ENCODE results near the gene HYLS1. TPM values are rescaled to one million over a fixed set of nuclear protein-coding genes. Genes with fewer than 3 reads are reported as not detected.
"Not testable (repeated sequence)": the region's sequence is repeated elsewhere in the genome, so short reads cannot be mapped to it uniquely, and the experiment has no call there.

The HYLS1 gene
- total RNA-seq, 2 donors from 2014 or later: 6.4 to 8.4 TPM

DNA sequence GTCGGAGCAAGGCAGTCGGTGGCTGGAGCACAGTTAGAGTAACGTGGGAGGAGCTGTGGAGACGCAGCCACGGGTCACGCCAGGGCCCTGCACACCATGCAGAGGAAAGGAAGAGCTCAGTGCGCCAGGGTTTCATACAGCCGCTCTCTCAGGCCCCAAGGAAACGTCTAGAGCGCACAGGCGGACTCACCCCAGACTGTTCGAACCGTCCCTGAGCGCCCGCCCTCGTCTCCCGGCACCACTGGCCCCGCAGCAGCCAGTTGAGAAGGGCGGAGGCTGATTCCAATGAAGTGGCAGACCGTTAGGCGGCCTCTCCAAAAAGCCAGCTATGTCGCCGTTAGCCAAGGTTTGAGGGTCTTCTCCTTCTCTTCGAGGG, 483 bp upstream of the HYLS1 start:
- Mint-ChIP-seq H3K27ac (peak overlapping the region; percentile 91 to 98), H3K36me3 (no peaks in the 10 kb centered on the region), H3K9me3 (no peaks in the 10 kb centered on the region), H3K4me3 (peak overlapping the region; percentile 93), H3K27me3 (peaks cover 0 to 9% of the 10 kb centered on the region in 2 donors), H3K4me1 (ENCODE audit: low read depth in 2 of 2) (peaks cover 18 to 22% of the 10 kb centered on the region in 2 donors)
- DNase-seq (ENCODE audit: low spot score): no peak
- ATAC-seq: peak; percentile 21 to 59

DNA sequence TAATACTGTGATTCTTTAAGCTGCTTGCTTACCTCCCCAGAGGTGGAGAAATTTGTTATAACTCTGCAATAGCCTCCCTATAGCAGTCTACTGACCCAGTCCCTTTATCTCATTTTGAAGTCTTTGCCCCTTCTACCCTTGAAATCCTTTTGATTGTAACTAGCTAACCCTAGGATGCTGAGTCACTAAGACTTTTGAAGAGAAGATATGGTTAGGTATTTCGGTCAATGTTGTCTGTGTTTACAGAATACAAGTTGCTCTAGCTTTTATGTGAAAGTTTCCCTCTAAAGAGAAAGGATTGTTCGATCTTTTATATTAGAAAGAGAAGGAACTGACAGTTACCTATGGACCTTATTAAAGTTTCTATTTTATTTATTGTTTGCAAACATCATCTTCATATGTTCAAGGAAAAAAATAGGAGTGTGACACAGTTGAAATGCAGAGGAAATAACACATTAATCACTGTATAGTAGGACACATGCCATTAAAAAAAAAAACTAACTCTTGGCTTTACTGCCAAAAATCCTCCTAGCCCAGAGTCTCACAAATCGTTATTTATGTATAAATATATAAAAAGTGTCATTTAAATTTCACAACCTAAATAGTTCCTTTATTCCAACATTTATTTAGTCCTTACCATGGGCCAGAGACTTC, 3.1 kb downstream of the HYLS1 start:
- no peak overlapping the region for H3K27ac Mint-ChIP-seq

DNA sequence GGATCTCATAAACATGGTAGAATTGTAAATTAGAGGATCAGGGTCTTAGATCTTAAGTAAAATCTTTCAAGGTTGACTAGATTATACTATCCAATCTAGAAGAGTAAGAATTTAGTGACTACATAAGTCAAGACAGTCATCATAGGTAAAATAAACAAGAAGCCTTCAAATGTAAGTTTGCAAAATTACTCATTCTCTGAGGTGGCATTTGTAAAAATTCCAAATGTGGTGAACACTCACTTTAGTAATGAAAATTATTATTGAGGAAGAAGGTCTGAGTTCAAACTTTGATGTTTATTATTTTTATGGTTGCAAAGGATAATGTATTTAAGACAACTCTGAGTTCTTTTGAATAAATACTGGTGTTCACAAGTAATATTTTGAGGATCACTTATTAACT, 4.6 kb downstream of the HYLS1 start:
- H3K27me3 Mint-ChIP-seq: no peaks in the 10 kb centered on the region
- peaks cover 10 to 22% of the 10 kb centered on the region in 2 donors for H3K4me1 Mint-ChIP-seq (ENCODE audit: low read depth in 2 of 2)
- peaks cover 23% of the 10 kb centered on the region for H3K36me3 Mint-ChIP-seq
- no peak overlapping the region for H3K4me3 Mint-ChIP-seq
- ATAC-seq (no peak), DNase-seq (ENCODE audit: low spot score) (no peak)
- no peak overlapping the region for H3K27ac Mint-ChIP-seq
- H3K9me3 Mint-ChIP-seq: no peaks in the 10 kb centered on the region

More for the DNA sequence above, 3.1 kb downstream of the HYLS1 start:
- H3K27me3 Mint-ChIP-seq: no peaks in the 10 kb centered on the region
- ATAC-seq (no peak), DNase-seq (ENCODE audit: low spot score) (no peak)
- no peaks in the 10 kb centered on the region for H3K9me3 Mint-ChIP-seq
- peaks cover 19% of the 10 kb centered on the region for H3K36me3 Mint-ChIP-seq
- peaks cover 18 to 26% of the 10 kb centered on the region in 2 donors for H3K4me1 Mint-ChIP-seq (ENCODE audit: low read depth in 2 of 2)
- peak overlapping the region; percentile 9 for H3K4me3 Mint-ChIP-seq

DNA sequence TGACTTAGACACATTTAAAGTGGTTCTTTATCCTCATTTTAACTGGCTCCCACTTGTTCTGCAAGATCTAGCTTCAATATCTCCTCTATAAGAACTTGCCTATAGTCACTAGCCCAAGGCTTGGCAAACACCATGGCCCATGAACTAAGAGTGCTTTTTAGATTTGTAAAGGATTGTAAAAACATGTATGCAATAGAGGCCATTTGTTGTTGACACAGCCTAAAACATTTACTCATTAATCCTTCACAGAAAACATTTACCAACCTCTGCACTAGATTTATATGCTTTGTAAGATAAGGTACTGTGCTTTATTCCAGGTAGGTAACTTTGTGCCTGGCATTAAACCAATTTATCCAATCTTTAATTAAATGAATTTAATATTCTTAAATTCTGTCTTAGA, 5.5 kb downstream of the HYLS1 start:
- no peaks in the 10 kb centered on the region for H3K27me3 Mint-ChIP-seq
- ATAC-seq (no peak), DNase-seq (ENCODE audit: low spot score) (no peak)
- peaks cover 5 to 17% of the 10 kb centered on the region in 2 donors for H3K4me1 Mint-ChIP-seq (ENCODE audit: low read depth in 2 of 2)
- no peak overlapping the region for H3K4me3 Mint-ChIP-seq
- H3K9me3 Mint-ChIP-seq: no peaks in the 10 kb centered on the region
- H3K36me3 Mint-ChIP-seq: peaks cover 23% of the 10 kb centered on the region
- no peak overlapping the region for H3K27ac Mint-ChIP-seq

DNA sequence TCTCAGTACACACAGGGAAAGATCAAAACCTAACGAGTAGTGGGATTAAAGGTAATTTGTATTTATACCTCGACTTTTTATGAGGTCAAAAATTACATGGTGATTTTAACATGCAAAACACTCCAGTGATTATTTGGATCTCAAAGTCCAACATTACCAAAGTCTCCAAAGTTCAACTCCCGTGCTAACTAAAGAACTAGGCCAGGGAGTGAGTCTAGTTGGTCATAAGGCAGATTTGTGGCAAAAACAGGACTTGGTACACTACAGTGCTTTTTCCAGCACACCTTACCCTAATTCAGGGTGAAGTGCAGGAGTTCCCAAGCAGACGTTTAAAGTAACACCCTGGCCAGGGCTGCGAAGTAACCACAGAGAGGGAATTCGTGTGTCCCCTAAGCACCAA, 14.4 kb downstream of the HYLS1 start:
- H3K4me1 Mint-ChIP-seq (ENCODE audit: low read depth in 2 of 2): peaks cover 23 to 24% of the 10 kb centered on the region in 2 donors
- no peaks in the 10 kb centered on the region for H3K9me3 Mint-ChIP-seq
- ATAC-seq (no peak), DNase-seq (ENCODE audit: low spot score) (no peak)
- peaks cover 20% of the 10 kb centered on the region for H3K36me3 Mint-ChIP-seq
- peak overlapping the region; percentile 96 for H3K4me3 Mint-ChIP-seq
- H3K27ac Mint-ChIP-seq: peak overlapping the region; percentile 57 to 99
- H3K27me3 Mint-ChIP-seq: peaks cover 13 to 15% of the 10 kb centered on the region in 2 donors

DNA sequence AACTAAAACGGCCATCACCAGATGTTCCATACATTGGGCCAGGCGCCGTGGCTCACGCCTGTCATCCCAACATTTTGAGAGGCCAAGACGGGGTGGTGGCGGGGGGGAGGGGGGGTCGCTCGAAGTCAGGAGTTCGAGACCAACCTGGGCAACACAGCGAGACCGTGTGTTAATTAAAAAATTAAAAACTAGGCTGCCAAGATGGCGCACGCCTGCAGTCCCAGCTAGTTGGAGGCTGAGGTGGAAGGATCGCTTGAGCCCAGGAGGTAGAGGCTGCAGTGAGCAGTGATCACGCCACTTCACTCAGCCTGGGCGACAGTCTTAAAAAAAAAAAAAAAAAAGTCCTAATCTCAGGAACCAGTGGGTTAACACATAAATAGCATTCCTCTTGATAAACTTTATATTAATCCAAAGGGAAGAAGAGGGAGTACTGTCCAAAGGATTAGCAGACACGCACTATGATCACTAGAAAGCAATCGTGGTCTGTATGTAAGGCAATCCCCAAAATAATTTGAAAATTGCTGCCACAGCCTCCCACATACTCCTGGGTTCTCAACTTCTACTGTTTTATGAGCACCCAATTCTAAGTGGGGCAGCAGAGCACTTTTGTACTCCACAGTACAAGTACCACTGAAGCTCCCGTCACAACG, 14.9 kb downstream of the HYLS1 start:
- peaks cover 13 to 15% of the 10 kb centered on the region in 2 donors for H3K27me3 Mint-ChIP-seq
- no peaks in the 10 kb centered on the region for H3K9me3 Mint-ChIP-seq
- peaks cover 19 to 24% of the 10 kb centered on the region in 2 donors for H3K4me1 Mint-ChIP-seq (ENCODE audit: low read depth in 2 of 2)
- H3K4me3 Mint-ChIP-seq: peak overlapping the region; percentile 96
- DNase-seq (ENCODE audit: low spot score) (no peak), ATAC-seq (peak in 1 of 2 donors; percentile 54)
- H3K27ac Mint-ChIP-seq: peak overlapping the region; percentile 83 to 99
- peaks cover 20% of the 10 kb centered on the region for H3K36me3 Mint-ChIP-seq

DNA sequence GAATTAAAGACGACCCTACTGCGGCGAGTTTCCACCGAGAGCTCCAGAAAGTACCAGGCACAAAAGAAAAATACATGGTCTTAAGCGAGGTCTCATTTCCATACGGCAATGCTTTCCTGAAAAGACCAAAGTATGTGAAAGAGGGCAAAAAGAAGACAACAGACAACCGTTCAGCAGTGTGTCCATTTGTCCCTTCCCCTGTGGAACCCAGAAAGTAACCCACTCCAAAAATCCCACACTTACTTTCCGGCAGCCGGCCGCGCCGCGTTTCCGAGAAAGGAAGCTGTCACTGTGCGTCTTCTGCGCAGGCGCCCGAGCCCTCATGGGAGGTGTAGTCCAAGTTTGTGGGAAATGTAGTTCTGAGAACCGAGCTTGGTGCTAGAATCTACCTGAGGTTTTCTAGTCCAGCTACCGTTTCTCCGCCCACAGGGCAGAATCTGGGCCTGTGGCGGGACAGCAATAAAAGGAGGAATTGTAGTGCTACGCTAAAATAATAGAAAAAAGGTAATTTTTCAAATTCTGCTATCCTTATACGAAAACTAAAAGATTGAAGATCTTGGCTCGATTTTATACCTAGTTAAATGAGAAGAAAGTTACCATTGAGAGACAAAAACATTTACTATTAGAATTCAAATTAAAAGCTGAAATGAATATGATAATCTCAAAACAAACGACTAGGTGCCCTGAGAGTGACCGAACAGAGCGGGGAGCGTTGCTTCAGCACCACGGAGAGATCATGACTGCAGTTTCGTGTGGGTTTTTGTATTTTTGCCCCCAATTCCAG, 15.7 kb downstream of the HYLS1 start, which contains the start of gene PUS3:
TSS of gene PUS3 (minus strand) at position 280 of the 784 bp plus-strand sequence. CDS start 6,922 bp downstream, outside the sequence.
- Mint-ChIP-seq H3K27ac (peak within 1 kb of the TSS; percentile 83 to 99), H3K4me3 (peak within 1 kb of the TSS; percentile 96), H3K36me3 (peaks cover 20% of the 10 kb centered on the region), H3K27me3 (peaks cover 13 to 15% of the 10 kb centered on the region in 2 donors), H3K9me3 (no peaks in the 10 kb centered on the region), H3K4me1 (ENCODE audit: low read depth in 2 of 2) (peaks cover 19 to 24% of the 10 kb centered on the region in 2 donors)
- peak; percentile 92 to 95 for ATAC-seq
- peak; percentile 93 for DNase-seq (ENCODE audit: low spot score)

DNA sequence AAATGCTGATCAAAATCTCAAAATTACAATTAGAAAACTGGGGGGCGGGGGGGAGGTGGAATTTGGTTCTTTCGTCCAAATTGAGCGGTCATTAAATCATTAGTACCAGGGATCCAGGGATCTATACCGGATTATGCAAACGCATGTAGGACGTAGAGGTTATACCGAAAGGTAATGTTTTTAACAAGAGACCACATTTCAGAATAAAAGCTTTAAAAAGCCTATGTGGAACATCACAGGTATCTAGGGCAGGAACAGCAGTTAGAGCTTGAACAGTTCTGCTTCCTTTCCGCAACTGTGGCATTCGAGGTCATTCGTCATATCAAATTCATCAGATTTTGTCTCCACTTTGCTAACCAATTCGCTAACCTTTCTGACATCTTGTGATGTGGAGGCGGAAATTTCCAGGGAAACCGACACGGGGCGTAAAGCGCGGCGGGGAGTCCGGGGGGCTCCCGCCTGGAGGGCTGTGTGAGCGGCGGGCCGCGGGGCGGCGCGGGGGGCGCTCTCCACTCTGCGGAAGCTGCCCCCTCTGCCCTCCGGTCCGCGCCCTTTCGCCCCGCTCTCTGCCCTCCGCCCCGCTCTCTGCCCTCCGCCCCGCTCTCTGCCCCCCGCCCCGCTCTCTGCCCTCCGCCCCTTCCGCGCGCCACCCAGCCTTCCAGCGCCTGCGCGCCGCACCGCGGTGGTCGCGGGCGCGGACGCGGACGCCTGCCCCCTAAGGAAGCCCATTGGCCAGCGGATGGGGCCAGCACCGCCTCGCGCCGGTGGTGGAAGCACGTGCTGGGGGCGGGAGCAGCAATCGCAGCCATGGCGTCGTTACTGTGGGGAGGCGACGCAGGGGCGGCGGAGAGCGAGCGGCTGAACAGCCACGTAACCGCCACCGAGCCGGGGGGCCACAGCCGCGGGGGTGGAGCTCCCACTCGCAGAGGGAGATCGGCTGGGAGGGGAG, 16.5 kb downstream of the HYLS1 start, which contains the start of gene DDX25:
TSS of gene DDX25 (plus strand) at position 798 of the 949 bp plus-strand sequence. CDS start at position 808, 10 bp downstream.
- peak within 1 kb of the TSS; percentile 83 to 99 for H3K27ac Mint-ChIP-seq
- no peaks in the 10 kb centered on the region for H3K9me3 Mint-ChIP-seq
- DNase-seq (ENCODE audit: low spot score): peak; percentile 69
- H3K27me3 Mint-ChIP-seq: peaks cover 18 to 22% of the 10 kb centered on the region in 2 donors
- H3K36me3 Mint-ChIP-seq: peaks cover 20% of the 10 kb centered on the region
- H3K4me1 Mint-ChIP-seq (ENCODE audit: low read depth in 2 of 2): peaks cover 19 to 24% of the 10 kb centered on the region in 2 donors
- peak within 1 kb of the TSS; percentile 96 for H3K4me3 Mint-ChIP-seq
- peak in 1 of 2 donors; percentile 56 for ATAC-seq

DNA sequence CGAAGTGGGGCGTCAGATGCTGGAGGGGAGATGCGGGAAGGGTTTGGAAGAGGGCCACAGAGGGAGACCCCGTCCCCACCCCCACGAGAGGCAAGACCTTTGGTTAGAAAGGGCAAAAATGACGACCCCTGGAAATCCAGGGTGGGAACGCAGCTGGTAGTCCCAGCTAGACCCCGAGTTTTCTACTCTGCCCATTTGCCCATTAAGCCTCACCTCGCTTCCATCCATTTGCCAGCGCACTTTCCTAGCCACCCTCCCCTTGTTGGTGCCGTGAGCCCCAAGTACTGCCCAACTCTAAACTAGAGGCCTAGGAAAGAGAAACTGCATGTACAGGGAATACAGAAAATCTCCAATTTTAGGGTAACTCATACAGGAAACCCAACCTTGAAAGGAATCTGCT, 17.2 kb downstream of the HYLS1 start:
- ATAC-seq (no peak), DNase-seq (ENCODE audit: low spot score) (no peak)
- H3K9me3 Mint-ChIP-seq: no peaks in the 10 kb centered on the region
- peak overlapping the region; percentile 80 for H3K4me3 Mint-ChIP-seq
- H3K36me3 Mint-ChIP-seq: peaks cover 14% of the 10 kb centered on the region
- peaks cover 19 to 24% of the 10 kb centered on the region in 2 donors for H3K4me1 Mint-ChIP-seq (ENCODE audit: low read depth in 2 of 2)
- peaks cover 18 to 22% of the 10 kb centered on the region in 2 donors for H3K27me3 Mint-ChIP-seq
- H3K27ac Mint-ChIP-seq: no peak overlapping the region

DNA sequence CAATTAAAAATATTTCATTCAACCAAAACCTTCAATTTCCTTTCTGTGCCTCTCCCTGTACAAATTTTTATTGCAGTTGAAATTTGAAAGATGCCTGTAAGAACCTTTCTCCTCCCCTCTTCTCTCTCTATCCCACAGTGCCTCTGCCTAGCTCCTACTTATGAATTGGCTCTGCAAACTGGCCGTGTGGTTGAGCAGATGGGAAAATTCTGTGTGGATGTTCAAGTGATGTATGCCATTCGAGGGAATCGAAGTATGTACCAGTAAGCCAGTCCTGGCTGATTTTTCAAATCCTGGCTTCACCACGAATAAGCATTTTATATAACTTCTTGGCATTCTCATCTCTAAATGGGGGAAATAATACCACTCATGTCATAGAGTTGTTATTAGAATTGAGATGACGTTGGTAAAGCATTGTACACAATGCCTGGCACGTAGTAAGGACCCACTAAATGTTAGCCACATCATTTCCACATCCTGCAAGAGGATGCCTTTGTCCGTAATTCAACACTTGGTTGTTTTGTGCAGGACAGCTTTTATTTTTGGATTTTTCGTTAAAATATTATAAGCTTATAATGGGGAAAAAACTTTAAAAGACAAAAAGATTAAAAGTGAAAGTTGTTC, 22.9 kb downstream of the HYLS1 start:
- Mint-ChIP-seq H3K4me1 (ENCODE audit: low read depth in 2 of 2) (no peaks in the 10 kb centered on the region), H3K4me3 (no peak overlapping the region), H3K27ac (no peak overlapping the region), H3K9me3 (no peaks in the 10 kb centered on the region), H3K27me3 (peaks cover 30 to 46% of the 10 kb centered on the region in 2 donors), H3K36me3 (peaks cover 3% of the 10 kb centered on the region)
- DNase-seq (ENCODE audit: low spot score): no peak
- ATAC-seq: no peak

DNA sequence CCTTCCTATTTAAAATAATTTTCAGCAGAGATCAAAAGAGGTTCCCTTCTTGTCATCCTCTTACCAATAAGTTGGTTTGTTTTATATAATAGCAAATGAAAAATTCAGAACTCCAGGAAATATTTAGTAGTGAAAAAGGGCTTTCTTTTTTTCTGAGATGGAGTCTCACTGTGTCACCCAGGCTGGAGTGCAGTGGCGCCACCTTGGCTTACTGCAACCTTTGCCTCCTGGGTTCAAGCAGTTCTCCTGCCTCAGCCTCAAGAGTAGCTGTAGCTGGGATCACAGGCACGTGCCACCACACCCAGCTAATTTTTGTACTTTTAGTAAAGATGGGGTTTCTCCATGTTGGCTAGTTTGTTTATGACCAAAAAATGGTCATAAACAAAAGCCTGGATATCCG, 27.1 kb downstream of the HYLS1 start:
- peaks cover 37 to 63% of the 10 kb centered on the region in 2 donors for H3K27me3 Mint-ChIP-seq
- ATAC-seq: not testable (repeated sequence)

DNA sequence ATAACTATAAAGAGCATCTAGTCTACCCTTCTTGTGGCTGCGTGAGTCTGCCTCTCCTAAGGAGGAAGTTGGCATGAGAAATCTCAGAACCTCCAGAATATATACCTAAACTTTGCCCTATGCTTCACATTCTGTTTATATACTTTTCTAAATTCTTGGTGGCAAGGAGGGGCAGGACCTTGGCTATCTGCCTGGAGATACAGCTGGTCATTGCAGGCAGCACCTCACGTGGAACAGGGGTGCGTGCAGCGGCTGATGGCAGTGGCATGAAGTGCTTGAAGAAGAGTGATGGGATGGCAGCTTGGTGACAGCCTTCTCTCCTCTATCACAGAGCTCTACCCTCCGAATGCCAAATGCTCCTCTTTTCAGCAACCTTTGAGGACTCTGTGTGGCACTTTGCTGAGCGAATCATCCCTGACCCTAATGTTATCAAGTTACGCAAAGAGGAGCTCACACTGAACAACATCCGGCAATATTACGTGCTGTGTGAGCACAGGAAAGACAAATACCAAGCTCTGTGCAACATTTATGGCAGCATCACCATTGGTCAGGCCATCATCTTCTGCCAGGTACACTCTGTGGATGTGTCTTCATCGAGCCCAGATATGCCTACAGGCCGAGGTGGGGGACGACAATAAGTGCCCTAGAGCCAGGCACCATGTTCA, 29.3 kb downstream of the HYLS1 start:
- H3K27me3 Mint-ChIP-seq: peaks cover 31 to 55% of the 10 kb centered on the region in 2 donors
- DNase-seq (ENCODE audit: low spot score): no peak
- no peak overlapping the region for H3K27ac Mint-ChIP-seq
- H3K9me3 Mint-ChIP-seq: no peaks in the 10 kb centered on the region
- no peak overlapping the region for H3K4me3 Mint-ChIP-seq
- H3K36me3 Mint-ChIP-seq: no peaks in the 10 kb centered on the region
- no peaks in the 10 kb centered on the region for H3K4me1 Mint-ChIP-seq (ENCODE audit: low read depth in 2 of 2)
- no peak for ATAC-seq

More for the DNA sequence above, 27.1 kb downstream of the HYLS1 start:
- not testable (repeated sequence) for DNase-seq (ENCODE audit: low spot score); H3K9me3 Mint-ChIP-seq; H3K4me1 Mint-ChIP-seq (ENCODE audit: low read depth in 2 of 2); H3K4me3 Mint-ChIP-seq; H3K36me3 Mint-ChIP-seq; H3K27ac Mint-ChIP-seq
